CD4-positive, alpha-beta T cell (primary cell): ENCODE data around the gene NPIPB2. TPM values are rescaled to one million over a fixed set of nuclear protein-coding genes. Genes with fewer than 3 reads are reported as not detected.

Experiments used
- ATAC-seq: fragments of 200-7000 bp; cut with Tn5 transposase; one replicate; pipeline ENCODE4 v1.10.0; 2022; ENCODE audit warnings: mild to moderate bottlenecking; ENCODE audit not compliant: poor library complexity
- CTCF ChIA-PET: fragments of 350-600 bp; sonication (Branson Sonifier 250); formaldehyde crosslinking; loops from one replicate; lab custom pipeline; 2021; ENCODE audit warnings: antibody characterized with exemption, inconsistent platforms; lab: Charles Lee
- POLR2A ChIA-PET: fragments of 350-600 bp; sonication (Branson Sonifier 250); formaldehyde crosslinking; loops from one replicate; lab custom pipeline; 2021; ENCODE audit warnings: antibody characterized with exemption, inconsistent platforms; lab: Charles Lee
- DNase-seq, 14 experiments: peaks; one replicate each; pipeline ENCODE4 v3.0.0-alpha.2; 2013 to 2020; ENCODE audit warnings: mixed read lengths in 2 of 14
- H3K27ac ChIP-seq, 2 donors: one replicate each; pipeline versions ENCODE4 v1.5.1 to v1.7.0; 2013; ENCODE audit warnings: low read length in 2 of 2, low read depth in 1 of 2, mild to moderate bottlenecking in 1 of 2
- H3K27me3 ChIP-seq, 2 experiments: 1 replicate in 1 of 2; 2 replicates in 1 of 2; pipeline versions ENCODE4 v1.6.1 to v1.7.0; 2013; ENCODE audit warnings: low read length in 2 of 2, control low read depth in 1 of 2, mild to moderate bottlenecking in 1 of 2, moderate library complexity in 1 of 2; ENCODE audit not compliant: insufficient read depth in 2 of 2, control insufficient read depth in 1 of 2
- H3K36me3 ChIP-seq: one replicate; pipeline ENCODE4 v1.6.1; 2013; ENCODE audit warnings: low read length, control low read depth; ENCODE audit not compliant: insufficient read depth
- H3K4me1 ChIP-seq: one replicate; pipeline ENCODE4 v1.6.1; 2013; ENCODE audit warnings: low read length, control low read depth; ENCODE audit not compliant: insufficient read depth
- H3K4me3 ChIP-seq: one replicate; pipeline ENCODE4 v1.5.1; 2013; ENCODE audit warnings: mild to moderate bottlenecking, low read length, moderate library complexity
- H3K9me3 ChIP-seq, 2 experiments: 1 replicate in 1 of 2; 2 replicates in 1 of 2; pipeline versions ENCODE4 v1.6.1 to v1.7.0; 2013; ENCODE audit warnings: low read length in 2 of 2, mild to moderate bottlenecking in 2 of 2, control low read depth in 1 of 2, moderate library complexity in 1 of 2; ENCODE audit not compliant: control insufficient read depth in 1 of 2, insufficient read depth in 1 of 2
- H3K27ac Mint-ChIP-seq: one replicate; pipeline ENCODE4 v1.8.0; 2020; ENCODE audit warnings: mixed read lengths
- H3K27me3 Mint-ChIP-seq: one replicate; pipeline ENCODE4 v1.8.0; 2021; ENCODE audit warnings: mixed read lengths
- H3K36me3 Mint-ChIP-seq: one replicate; pipeline ENCODE4 v1.8.0; 2021; ENCODE audit warnings: low read depth, mixed read lengths
- H3K4me1 Mint-ChIP-seq: one replicate; pipeline ENCODE4 v1.8.0; 2021; ENCODE audit warnings: low read depth, mixed read lengths
- H3K4me3 Mint-ChIP-seq: one replicate; pipeline ENCODE4 v1.8.0; 2020; ENCODE audit warnings: mild to moderate bottlenecking, mixed read lengths
- H3K9me3 Mint-ChIP-seq: one replicate; pipeline ENCODE4 v1.8.0; 2020; ENCODE audit warnings: mixed read lengths
- intact Hi-C, 2 experiments: fragments of 100-400 bp; cut with DNase I in 1 of 2; cut with micrococcal nuclease in 1 of 2; formaldehyde crosslinking; loops; one replicate each; pipeline versions ENCODE4 v1.15.1 to v1.9.0; 2023 to 2025; cut with DNase I, micrococcal nuclease
- total RNA-seq, 174 experiments: library from RNA in 2 of 174; stranded (reverse) in 2 of 174; gene quantifications; one replicate each; pipeline ENCODE4 v1.2.3 and lab custom pipeline; 2021 to 2026
- TF ChIP-seq, protein P1 (sequence below): fragments of 200-600 bp; IDR thresholded peaks from one replicate; pipeline ENCODE4 v1.8.0; 2022; ENCODE audit warnings: antibody characterized with exemption, mild to moderate bottlenecking

Gene NPIPB2
- total RNA-seq, 2 experiments from 2014 or later = 10.6 to 12.3 TPM

DNA sequence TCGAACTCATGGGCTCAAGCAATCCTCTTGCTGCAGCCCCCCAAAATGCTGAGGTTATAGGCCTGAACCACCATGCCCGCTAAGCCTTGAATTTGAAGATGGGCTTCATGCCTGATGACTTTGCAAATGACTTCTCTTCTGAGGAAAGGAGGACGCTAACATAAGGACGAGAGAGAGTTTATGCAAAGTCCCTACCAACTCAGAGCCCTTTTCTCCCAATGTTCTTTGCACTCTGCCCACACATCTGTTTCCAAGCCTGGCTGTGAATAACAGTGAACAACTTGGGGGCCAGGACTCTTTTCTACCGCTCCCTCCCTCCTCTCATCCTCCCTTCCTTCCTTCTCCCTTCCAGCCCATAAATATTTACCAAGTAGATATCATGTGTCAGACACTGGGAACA lies 8.5 kb upstream of the NPIPB2 start:
- CTCF ChIA-PET = no interaction called here
- Histone ChIP-seq H3K27me3 (no peaks in the 10 kb centered on the region), H3K4me3 (no peak overlapping the region), H3K4me1 (no peaks in the 10 kb centered on the region), H3K9me3 (no peaks in the 10 kb centered on the region), H3K36me3 (no peaks in the 10 kb centered on the region), H3K27ac (no peak overlapping the region)
- no peaks in the 10 kb centered on the region for H3K27me3 Mint-ChIP-seq
- DNase-seq (no peak), ATAC-seq (no peak)
- H3K4me1 Mint-ChIP-seq = no peaks in the 10 kb centered on the region
- H3K4me3 Mint-ChIP-seq = no peak overlapping the region
- no peaks in the 10 kb centered on the region for H3K9me3 Mint-ChIP-seq
- no peaks in the 10 kb centered on the region for H3K36me3 Mint-ChIP-seq
- TF ChIP-seq, protein P1, sequence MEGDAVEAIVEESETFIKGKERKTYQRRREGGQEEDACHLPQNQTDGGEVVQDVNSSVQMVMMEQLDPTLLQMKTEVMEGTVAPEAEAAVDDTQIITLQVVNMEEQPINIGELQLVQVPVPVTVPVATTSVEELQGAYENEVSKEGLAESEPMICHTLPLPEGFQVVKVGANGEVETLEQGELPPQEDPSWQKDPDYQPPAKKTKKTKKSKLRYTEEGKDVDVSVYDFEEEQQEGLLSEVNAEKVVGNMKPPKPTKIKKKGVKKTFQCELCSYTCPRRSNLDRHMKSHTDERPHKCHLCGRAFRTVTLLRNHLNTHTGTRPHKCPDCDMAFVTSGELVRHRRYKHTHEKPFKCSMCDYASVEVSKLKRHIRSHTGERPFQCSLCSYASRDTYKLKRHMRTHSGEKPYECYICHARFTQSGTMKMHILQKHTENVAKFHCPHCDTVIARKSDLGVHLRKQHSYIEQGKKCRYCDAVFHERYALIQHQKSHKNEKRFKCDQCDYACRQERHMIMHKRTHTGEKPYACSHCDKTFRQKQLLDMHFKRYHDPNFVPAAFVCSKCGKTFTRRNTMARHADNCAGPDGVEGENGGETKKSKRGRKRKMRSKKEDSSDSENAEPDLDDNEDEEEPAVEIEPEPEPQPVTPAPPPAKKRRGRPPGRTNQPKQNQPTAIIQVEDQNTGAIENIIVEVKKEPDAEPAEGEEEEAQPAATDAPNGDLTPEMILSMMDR = no peak
- no peak overlapping the region for H3K27ac Mint-ChIP-seq
- POLR2A ChIA-PET = no interaction called here
- intact Hi-C loops = no loop called here

DNA sequence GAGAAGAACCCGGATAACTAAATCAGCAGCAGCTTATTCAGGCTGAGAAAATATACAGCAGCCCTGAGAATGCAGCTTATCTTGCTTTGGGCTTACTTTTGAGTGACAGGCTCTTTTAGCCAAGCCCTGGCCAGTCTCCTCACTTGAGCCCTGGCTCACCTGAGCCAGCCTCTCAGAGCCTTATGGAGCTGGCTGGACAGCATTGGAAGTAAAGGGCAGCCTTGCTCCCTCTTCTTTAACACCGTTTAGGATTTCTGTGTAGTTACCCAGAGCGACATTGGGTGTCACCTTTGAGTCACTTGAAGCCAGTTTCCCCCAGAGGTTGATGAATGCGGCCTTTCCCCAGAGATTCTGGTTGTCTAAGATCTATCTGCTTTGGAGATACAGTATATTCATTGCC lies 7.7 kb upstream of the NPIPB2 start:
- Mint-ChIP-seq H3K4me1 (no peaks in the 10 kb centered on the region), H3K27me3 (no peaks in the 10 kb centered on the region), H3K36me3 (no peaks in the 10 kb centered on the region), H3K9me3 (no peaks in the 10 kb centered on the region), H3K27ac (no peak overlapping the region), H3K4me3 (no peak overlapping the region)
- no peak overlapping the region for H3K4me3 ChIP-seq
- no peaks in the 10 kb centered on the region for H3K4me1 ChIP-seq
- TF ChIP-seq, protein P1 = peak; percentile 21
- intact Hi-C loops = loop anchor here (1.0 to 2.0 kb wide), 2 partner anchors 119 kb away; no protein-coding TSS in a partner anchor
- ChIA-PET CTCF (interaction anchor here (1.7 kb wide), 1 partner anchor 118 kb away, joined by 8 read pairs; no protein-coding TSS in a partner anchor), POLR2A (no interaction called here)
- DNase-seq = peak in 4 of 14 experiments; percentile 5 to 52 (median 25)
- H3K9me3 ChIP-seq = no peaks in the 10 kb centered on the region
- peak; percentile 48 for ATAC-seq
- no peak overlapping the region for H3K27ac ChIP-seq
- H3K27me3 ChIP-seq = no peaks in the 10 kb centered on the region
- no peaks in the 10 kb centered on the region for H3K36me3 ChIP-seq

DNA sequence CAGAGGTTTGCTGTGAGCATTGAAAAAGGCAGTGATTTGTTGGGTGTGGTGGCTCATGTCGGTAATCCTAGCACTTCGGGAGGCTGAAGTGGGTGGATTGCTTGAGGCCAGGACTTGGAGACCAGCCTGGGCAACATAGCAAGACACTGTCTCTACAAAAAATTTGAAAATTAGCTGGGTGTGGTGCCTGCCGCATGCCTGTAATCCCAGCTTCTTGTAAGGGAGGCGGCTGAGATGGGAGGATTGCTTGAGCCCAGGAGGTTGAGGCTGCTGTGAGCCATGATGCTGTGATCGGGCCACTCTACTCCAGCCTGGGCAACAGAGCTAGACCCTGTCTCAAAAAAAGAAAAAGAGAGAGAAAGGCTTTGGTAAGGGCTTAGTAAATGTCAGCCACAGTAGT lies 7.0 kb upstream of the NPIPB2 start:
- Histone ChIP-seq H3K4me3 (no peak overlapping the region), H3K27me3 (no peaks in the 10 kb centered on the region), H3K36me3 (no peaks in the 10 kb centered on the region), H3K4me1 (no peaks in the 10 kb centered on the region), H3K9me3 (no peaks in the 10 kb centered on the region), H3K27ac (no peak overlapping the region)
- POLR2A ChIA-PET = no interaction called here
- no peak overlapping the region for H3K27ac Mint-ChIP-seq
- no peaks in the 10 kb centered on the region for H3K4me1 Mint-ChIP-seq
- TF ChIP-seq, protein P1 = no peak
- CTCF ChIA-PET = interaction anchor here (1.7 kb wide), 1 partner anchor 119 kb away, joined by 8 read pairs; no protein-coding TSS in a partner anchor
- H3K27me3 Mint-ChIP-seq = no peaks in the 10 kb centered on the region
- no peaks in the 10 kb centered on the region for H3K9me3 Mint-ChIP-seq
- no peak overlapping the region for H3K4me3 Mint-ChIP-seq
- ATAC-seq (no peak), DNase-seq (no peak)
- no peaks in the 10 kb centered on the region for H3K36me3 Mint-ChIP-seq
- intact Hi-C loops = loop anchor here (1.0 to 2.0 kb wide), 2 partner anchors 119 to 120 kb away; no protein-coding TSS in a partner anchor
